OCI-LY7 (cell line): ENCODE data around the gene PSMA6.

Experiments used
- CTCF ChIP-seq: fragments of 200-600 bp; sonication (generic); conservative IDR thresholded peaks from 2 replicates; pipeline ENCODE4 v1.5.1; 2014; ENCODE audit warnings: mild to moderate bottlenecking, antibody characterized with exemption, low read length, moderate library complexity, mixed read lengths
- EZH2phosphoT487 ChIP-seq: fragments of 200-600 bp; sonication (generic); IDR thresholded peaks from 2 replicates; pipeline ENCODE4 v1.6.1; 2018; ENCODE audit warnings: low read depth, borderline replicate concordance, mild to moderate bottlenecking, mixed run types, antibody characterized with exemption, low read length, moderate library complexity, mixed read lengths

- TF ChIP-seq CTCF: no peak
- TF ChIP-seq EZH2phosphoT487: no peak
Measured at GRCh38 chr14:35303149-35303935, 11.2 kb downstream of the PSMA6 start.
